Measurements from ENCODE around the gene TENM3.

The TENM3 gene

DNA sequence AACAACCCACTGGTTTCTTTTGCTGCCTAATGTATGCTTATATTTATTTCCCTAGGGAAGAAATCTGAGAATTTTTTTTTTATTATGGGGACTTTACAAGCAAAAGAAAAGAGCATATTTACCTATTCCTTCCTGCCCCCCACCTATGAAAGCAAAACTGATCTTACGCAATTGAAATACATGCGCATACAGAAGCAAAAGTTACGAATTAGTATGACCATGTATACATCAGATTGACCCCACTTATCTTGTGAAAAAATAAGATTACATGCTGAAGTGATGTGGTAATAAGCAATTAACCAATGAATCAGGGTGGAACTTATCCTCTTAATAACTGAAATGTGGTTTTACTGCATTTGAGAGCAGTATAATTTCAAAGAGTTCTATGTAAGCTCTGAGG is 151.0 kb downstream of the TENM3 start:
- no peak for TF ChIP-seq ZFX (IDR thresholded peaks at IDR 0.05; ENCODE audit: borderline replicate concordance)
- TF ChIP-seq, protein P1, sequence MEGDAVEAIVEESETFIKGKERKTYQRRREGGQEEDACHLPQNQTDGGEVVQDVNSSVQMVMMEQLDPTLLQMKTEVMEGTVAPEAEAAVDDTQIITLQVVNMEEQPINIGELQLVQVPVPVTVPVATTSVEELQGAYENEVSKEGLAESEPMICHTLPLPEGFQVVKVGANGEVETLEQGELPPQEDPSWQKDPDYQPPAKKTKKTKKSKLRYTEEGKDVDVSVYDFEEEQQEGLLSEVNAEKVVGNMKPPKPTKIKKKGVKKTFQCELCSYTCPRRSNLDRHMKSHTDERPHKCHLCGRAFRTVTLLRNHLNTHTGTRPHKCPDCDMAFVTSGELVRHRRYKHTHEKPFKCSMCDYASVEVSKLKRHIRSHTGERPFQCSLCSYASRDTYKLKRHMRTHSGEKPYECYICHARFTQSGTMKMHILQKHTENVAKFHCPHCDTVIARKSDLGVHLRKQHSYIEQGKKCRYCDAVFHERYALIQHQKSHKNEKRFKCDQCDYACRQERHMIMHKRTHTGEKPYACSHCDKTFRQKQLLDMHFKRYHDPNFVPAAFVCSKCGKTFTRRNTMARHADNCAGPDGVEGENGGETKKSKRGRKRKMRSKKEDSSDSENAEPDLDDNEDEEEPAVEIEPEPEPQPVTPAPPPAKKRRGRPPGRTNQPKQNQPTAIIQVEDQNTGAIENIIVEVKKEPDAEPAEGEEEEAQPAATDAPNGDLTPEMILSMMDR (IDR thresholded peaks at IDR 0.05): no peak
- H3K27ac ChIP-seq: no peak overlapping the region

DNA sequence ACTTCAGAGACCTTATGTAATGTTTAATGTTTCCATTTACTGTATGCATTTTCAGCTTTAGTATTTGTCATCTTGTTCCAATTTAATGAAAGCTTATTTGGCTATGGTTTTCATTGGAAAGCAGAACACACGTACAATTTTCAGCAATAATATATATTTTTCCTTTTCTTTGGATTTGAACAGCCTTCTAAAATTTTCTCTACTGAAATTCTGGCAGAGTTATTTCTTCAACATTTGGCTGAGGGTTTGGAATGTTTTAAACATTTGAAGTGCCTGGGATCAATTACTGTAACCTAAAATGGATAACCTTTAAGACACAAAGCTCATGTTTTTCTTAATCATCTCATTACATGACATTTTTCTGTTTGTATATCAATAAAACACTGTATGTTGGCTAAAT is 156.9 kb downstream of the TENM3 start:
- no peak for TF ChIP-seq ZFX (IDR thresholded peaks at IDR 0.05; ENCODE audit: borderline replicate concordance)
- TF ChIP-seq, protein P1 (IDR thresholded peaks at IDR 0.05): no peak
- H3K27ac ChIP-seq: no peak overlapping the region

DNA sequence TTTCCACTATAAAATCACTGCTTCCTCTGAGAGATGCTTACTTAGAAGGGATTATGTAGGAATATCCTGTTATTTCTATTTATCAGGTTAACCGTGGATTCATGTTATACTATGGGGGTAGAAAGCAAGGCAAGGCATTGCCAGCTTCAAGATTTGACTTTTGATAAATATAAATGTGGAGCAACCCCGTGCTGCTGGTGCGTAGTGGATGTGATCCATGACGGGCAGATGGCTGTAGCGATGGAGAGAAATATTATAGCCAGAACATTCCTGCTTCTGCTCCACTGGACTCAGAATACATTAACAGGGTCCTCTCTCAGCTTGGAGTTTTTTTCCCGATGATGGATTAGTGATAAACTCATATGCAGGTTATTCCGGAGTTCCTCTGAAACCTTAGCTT is 157.6 kb downstream of the TENM3 start:
- TF ChIP-seq, protein P1 (IDR thresholded peaks at IDR 0.05): no peak
- TF ChIP-seq ZFX (IDR thresholded peaks at IDR 0.05; ENCODE audit: borderline replicate concordance): no peak
- no peak overlapping the region for H3K27ac ChIP-seq

DNA sequence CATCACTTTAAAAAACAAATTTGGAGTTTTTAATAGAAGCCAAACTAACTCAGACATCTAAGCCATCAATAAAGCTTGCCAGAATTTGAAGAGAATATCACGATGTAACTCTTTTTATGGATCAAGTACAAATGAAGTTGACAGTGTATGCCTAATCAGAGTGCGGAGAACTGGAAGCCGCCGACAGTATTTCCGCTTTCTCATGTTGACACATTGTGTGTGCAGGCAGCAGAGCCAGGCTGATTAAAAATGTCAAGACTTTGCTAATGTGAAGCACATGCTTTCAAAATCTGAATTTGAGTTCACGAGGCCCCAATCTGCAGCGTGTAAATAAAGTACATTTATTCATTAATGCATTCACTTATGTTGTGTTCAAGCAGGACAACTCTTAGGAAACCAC is 161.2 kb downstream of the TENM3 start:
- no peak for TF ChIP-seq ZFX (IDR thresholded peaks at IDR 0.05; ENCODE audit: borderline replicate concordance)
- TF ChIP-seq, protein P1 (IDR thresholded peaks at IDR 0.05): no peak

DNA sequence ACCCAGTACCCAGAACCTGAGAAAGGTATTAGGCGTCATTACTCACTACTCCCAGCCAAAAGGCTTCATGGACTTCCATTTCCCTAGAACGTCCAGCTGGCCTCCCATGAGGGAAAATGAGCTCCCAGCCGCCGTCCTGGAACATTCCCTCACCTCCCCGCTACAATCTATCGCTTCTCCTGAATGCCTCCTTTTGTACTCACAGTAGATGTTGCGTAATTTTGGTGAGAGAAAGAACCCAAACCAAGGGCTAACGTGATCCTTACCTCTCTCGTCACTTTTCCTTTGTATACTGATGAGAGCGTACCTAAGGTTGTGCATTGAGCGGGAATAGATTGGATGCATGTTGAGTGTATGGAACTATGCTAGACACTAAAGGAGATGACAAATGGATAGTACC is 161.9 kb downstream of the TENM3 start:
- H3K27ac ChIP-seq: no peak overlapping the region
- TF ChIP-seq, protein P1 (IDR thresholded peaks at IDR 0.05): no peak
- no peak for TF ChIP-seq ZFX (IDR thresholded peaks at IDR 0.05; ENCODE audit: borderline replicate concordance)

More for the DNA sequence above, 161.2 kb downstream of the TENM3 start:
- no peak overlapping the region for H3K27ac ChIP-seq

DNA sequence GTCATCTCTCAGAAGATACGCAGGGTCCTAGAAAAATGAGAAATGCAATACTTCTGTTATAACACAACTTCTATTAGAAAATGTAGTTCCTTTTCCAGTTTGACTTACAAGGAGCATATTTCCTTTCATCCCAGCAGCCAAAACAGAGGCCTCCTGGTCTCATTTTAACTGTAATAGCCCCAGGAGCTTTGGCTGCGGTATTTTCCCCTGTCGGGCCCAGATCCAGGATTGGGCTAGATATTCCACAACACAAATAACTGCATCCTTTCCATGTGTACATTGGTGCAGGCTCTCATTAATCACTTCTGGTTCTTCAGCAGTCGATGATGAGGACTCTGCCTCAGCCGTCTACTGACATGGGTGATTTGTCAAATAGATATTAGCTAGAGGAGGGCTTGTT is 166.1 kb downstream of the TENM3 start:
- H3K27ac ChIP-seq: no peak overlapping the region
- TF ChIP-seq ZFX (IDR thresholded peaks at IDR 0.05; ENCODE audit: borderline replicate concordance): no peak
- TF ChIP-seq, protein P1 (IDR thresholded peaks at IDR 0.05): no peak

DNA sequence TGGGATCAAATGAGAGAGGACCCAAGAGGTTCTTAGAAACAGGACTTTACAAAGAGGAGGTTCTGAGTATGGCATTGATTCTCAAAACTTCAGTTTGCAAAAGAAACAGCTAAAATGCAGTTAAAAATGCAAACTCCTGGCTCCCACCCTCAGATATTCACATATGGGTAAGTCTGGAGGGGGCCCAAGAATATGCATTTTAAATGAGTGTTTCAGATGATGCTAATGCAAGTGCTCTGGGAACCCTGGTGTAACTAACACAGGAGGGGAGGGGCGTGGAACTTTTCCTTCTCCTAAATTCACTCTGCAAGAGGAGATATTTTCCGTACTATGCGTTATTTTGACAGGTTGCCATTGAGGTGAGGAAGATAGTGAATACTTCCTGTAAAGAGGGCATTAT is 168.2 kb downstream of the TENM3 start:
- TF ChIP-seq ZFX (IDR thresholded peaks at IDR 0.05; ENCODE audit: borderline replicate concordance): no peak
- TF ChIP-seq, protein P1 (IDR thresholded peaks at IDR 0.05): no peak
- H3K27ac ChIP-seq: no peak overlapping the region
